Liver (tissue), 9 donors: ENCODE results near the gene APBA1. TPM values are rescaled to one million over a fixed set of nuclear protein-coding genes. Genes with fewer than 3 reads are reported as not detected.

Experiments used
- DNase-seq: peaks from one replicate; pipeline ENCODE4 v3.0.0-alpha.2; 2017; ENCODE audit warnings: low spot score
- H3K27ac ChIP-seq, 2 donors: one replicate each; pipeline ENCODE4 v1.7.0; 2013; ENCODE audit warnings: inconsistent platforms in 2 of 2, low read length in 2 of 2, control low read depth in 1 of 2, low read depth in 1 of 2, mild to moderate bottlenecking in 1 of 2
- H3K27me3 ChIP-seq, 4 donors: one replicate each; pipeline versions ENCODE4 v1.6.1 to v1.7.0; 2013; ENCODE audit warnings: low read length in 3 of 4, inconsistent platforms in 1 of 4, mild to moderate bottlenecking in 1 of 4, moderate library complexity in 1 of 4; ENCODE audit not compliant: control insufficient read depth in 4 of 4, insufficient read depth in 4 of 4
- H3K36me3 ChIP-seq, 4 donors: one replicate each; pipeline versions ENCODE4 v1.6.1 to v1.7.0; 2013; ENCODE audit warnings: low read length in 3 of 4, mild to moderate bottlenecking in 3 of 4, low read depth in 1 of 4, moderate library complexity in 1 of 4; ENCODE audit not compliant: control insufficient read depth in 4 of 4, insufficient read depth in 3 of 4
- H3K4me1 ChIP-seq, 4 donors: one replicate each; pipeline versions ENCODE4 v1.6.1 to v1.7.0; 2013; ENCODE audit warnings: low read length in 3 of 4, mild to moderate bottlenecking in 3 of 4, moderate library complexity in 1 of 4; ENCODE audit not compliant: control insufficient read depth in 4 of 4, insufficient read depth in 4 of 4
- H3K4me3 ChIP-seq, 3 donors: one replicate each; pipeline versions ENCODE4 v1.6.1 to v1.7.0; 2013; ENCODE audit warnings: low read length in 3 of 3, control low read depth in 1 of 3, low read depth in 1 of 3, mild to moderate bottlenecking in 1 of 3
- H3K9ac ChIP-seq, 2 donors: one replicate each; pipeline ENCODE4 v1.7.0; 2013; ENCODE audit warnings: low read length in 2 of 2, mild to moderate bottlenecking in 2 of 2, moderate library complexity in 2 of 2, control low read depth in 1 of 2, low read depth in 1 of 2
- H3K9me3 ChIP-seq, 4 donors: one replicate each; pipeline versions ENCODE4 v1.6.1 to v1.7.0; 2013; ENCODE audit warnings: low read length in 3 of 4; ENCODE audit not compliant: control insufficient read depth in 4 of 4
- ATF3 ChIP-seq: IDR thresholded peaks from 2 replicates; pipeline ENCODE4 v1.6.1; 2016; ENCODE audit warnings: antibody characterized with exemption
- CTCF ChIP-seq: fragments of 150-350 bp; IDR thresholded peaks from 2 replicates; pipeline ENCODE4 v1.5.1; 2017; ENCODE audit warnings: improper control_type of control experiment, low read depth, low read length; ENCODE audit not compliant: missing input control
- EGR1 ChIP-seq, 2 donors: IDR thresholded peaks; 2 replicates each; pipeline ENCODE4 v1.6.1; 2016 to 2018; ENCODE audit warnings: antibody characterized with exemption in 2 of 2, low read depth in 2 of 2
- FOXA1 ChIP-seq: IDR thresholded peaks from 2 replicates; pipeline ENCODE4 v1.6.1; 2016; ENCODE audit warnings: antibody characterized with exemption
- FOXA2 ChIP-seq: IDR thresholded peaks from 2 replicates; pipeline ENCODE4 v1.6.1; 2016; ENCODE audit warnings: antibody characterized with exemption
- GABPA ChIP-seq, 2 donors: IDR thresholded peaks in 1 of 2; conservative IDR thresholded peaks in 1 of 2; 2 replicates each; pipeline ENCODE4 v1.6.1; 2016; ENCODE audit warnings: antibody characterized with exemption in 2 of 2, mild to moderate bottlenecking in 1 of 2, moderate library complexity in 1 of 2
- HNF4A ChIP-seq, 2 donors: conservative IDR thresholded peaks; 2 replicates each; pipeline ENCODE4 v1.6.1; 2016; ENCODE audit warnings: antibody characterized with exemption in 2 of 2, mild to moderate bottlenecking in 2 of 2
- HNF4G ChIP-seq: IDR thresholded peaks from 2 replicates; pipeline ENCODE4 v1.6.1; 2016; ENCODE audit warnings: antibody characterized with exemption
- JUND ChIP-seq, 2 donors: IDR thresholded peaks; 2 replicates each; pipeline ENCODE4 v1.6.1; 2016; ENCODE audit warnings: antibody characterized with exemption in 2 of 2
- MAX ChIP-seq: IDR thresholded peaks from 2 replicates; pipeline ENCODE4 v1.6.1; 2016; ENCODE audit warnings: antibody characterized with exemption
- NR2F2 ChIP-seq: IDR thresholded peaks from 2 replicates; pipeline ENCODE4 v1.6.1; 2016; ENCODE audit warnings: antibody characterized with exemption
- RAD21 ChIP-seq, 2 donors: IDR thresholded peaks; 2 replicates each; pipeline ENCODE4 v1.6.1; 2016; ENCODE audit warnings: antibody characterized with exemption in 2 of 2, mild to moderate bottlenecking in 2 of 2
- REST ChIP-seq: IDR thresholded peaks from 2 replicates; pipeline ENCODE4 v1.6.1; 2016; ENCODE audit warnings: antibody characterized with exemption, mild to moderate bottlenecking
- RXRA ChIP-seq, 2 donors: IDR thresholded peaks; 2 replicates each; pipeline ENCODE4 v1.6.1; 2017 to 2018; ENCODE audit warnings: antibody characterized with exemption in 2 of 2, mild to moderate bottlenecking in 1 of 2
- SP1 ChIP-seq: IDR thresholded peaks from 2 replicates; pipeline ENCODE4 v1.6.1; 2018; ENCODE audit warnings: antibody characterized with exemption, mild to moderate bottlenecking
- TAF1 ChIP-seq: conservative IDR thresholded peaks from 2 replicates; pipeline ENCODE4 v1.6.1; 2016; ENCODE audit warnings: antibody characterized with exemption, mild to moderate bottlenecking
- YY1 ChIP-seq: IDR thresholded peaks from 2 replicates; pipeline ENCODE4 v1.6.1; 2016; ENCODE audit warnings: antibody characterized with exemption, mild to moderate bottlenecking
- ZBTB33 ChIP-seq: IDR thresholded peaks from 2 replicates; pipeline ENCODE4 v1.6.1; 2016; ENCODE audit warnings: antibody characterized with exemption
- WGBS: extraction: QIAGEN DNeasy Blood & Tissue Kit; methylation state at CpG from one replicate; pipeline ENCODE4 v1.1.7; 2013; 5-methylcytosine and 5-hydroxymethylcytosine counted together
- polyA plus RNA-seq, 2 donors: library from polyadenylated mRNA; stranded (reverse) in 1 of 2; unstranded in 1 of 2; fragments of 200-250 nt in 1 of 2; fragments of >200 nt in 1 of 2; fragmentation: Nextera tagmentation in 1 of 2; extraction: Ambion mirVana in 1 of 2; gene quantifications; one replicate each; pipeline versions ENCODE4 v1.2.1 to v1.2.3, GENCODE V29; 2013 to 2015
- total RNA-seq, 2 donors: library from RNA; depleted of rRNA; stranded (reverse); fragments of >200 nt; gene quantifications; one replicate each; pipeline ENCODE4 v1.2.3, GENCODE V29; 2014
- donor health status: healthy.
- donor health status: healthy.
- donor health status: healthy.
- donor health status: healthy.
- donor health status: healthy.

APBA1 gene
- total and polyA plus RNA-seq, 4 donors = 2.8 to 19.0 (median 6.1) TPM

- H3K9me3 ChIP-seq = no peaks in the 10 kb centered on the region
- no peak overlapping the region for H3K4me3 ChIP-seq
- no peak overlapping the region for H3K27ac ChIP-seq
- H3K27me3 ChIP-seq = no peaks in the 10 kb centered on the region
- peaks cover 0 to 9% (median 3%) of the 10 kb centered on the region in 4 donors for H3K36me3 ChIP-seq
- H3K9ac ChIP-seq = no peak overlapping the region
- no peak for DNase-seq
- WGBS = 91% methylated on average over 4 of the region's 4 CpGs
- peaks cover 8 to 39% (median 29%) of the 10 kb centered on the region in 4 donors for H3K4me1 ChIP-seq
- TF ChIP-seq EGR1 (IDR thresholded peaks at IDR 0.05; ENCODE audit: low read depth in 2 of 2) (no peak), YY1 (no peak), HNF4G (no peak), GABPA (IDR thresholded peaks at IDR 0.05 in 1 of 2, conservative IDR thresholded peaks at IDR 0.05 in 1 of 2) (no peak), TAF1 (no peak), JUND (IDR thresholded peaks at IDR 0.05) (no peak), MAX (no peak), ATF3 (no peak), NR2F2 (no peak), HNF4A (conservative IDR thresholded peaks at IDR 0.05) (no peak), RXRA (IDR thresholded peaks at IDR 0.05) (no peak), REST (no peak), FOXA1 (no peak), FOXA2 (no peak), CTCF (no peak), RAD21 (IDR thresholded peaks at IDR 0.05) (no peak), ZBTB33 (no peak), SP1 (no peak)
Observed at GRCh38 chr9:69462394-69462793, 209.8 kb downstream of the APBA1 start.
